ENCODE measurements around the gene CXorf49.
"Not testable (repeated sequence)": the region's sequence is repeated elsewhere in the genome, so short reads cannot be mapped to it uniquely, and the experiment has no call there.

The CXorf49 gene

GRCh38 chrX:71718185-71718584 lies at the start of gene CXorf49:
CXorf49 (minus strand) TSS chrX:71718285; CDS start chrX:71718151, 134 bp downstream.
- not testable (repeated sequence) for DNase-seq (ENCODE audit: low read depth, low spot score)

GRCh38 chrX:71767134-71767533 lies 49.0 kb upstream of the CXorf49 start:
- DNase-seq (ENCODE audit: low read depth, low spot score) = not testable (repeated sequence)

- DNase-seq (ENCODE audit: low read depth, low spot score) = not testable (repeated sequence)
Observed at GRCh38 chrX:71765613-71766012, 47.5 kb upstream of the CXorf49 start.

- DNase-seq (ENCODE audit: low read depth, low spot score) = not testable (repeated sequence)
Observed at GRCh38 chrX:71764832-71765231, 46.7 kb upstream of the CXorf49 start.

- not testable (repeated sequence) for DNase-seq (ENCODE audit: low read depth, low spot score)
Observed at GRCh38 chrX:71763049-71763448, 45.0 kb upstream of the CXorf49 start, which contains the start of gene CXorf49B. CXorf49B (plus strand) TSS chrX:71763349; CDS start chrX:71763424, 75 bp downstream.

GRCh38 chrX:71760688-71761281 lies 42.7 kb upstream of the CXorf49 start:
- not testable (repeated sequence) for DNase-seq (ENCODE audit: low read depth, low spot score)

GRCh38 chrX:71720289-71720886 lies 2.3 kb upstream of the CXorf49 start:
- not testable (repeated sequence) for DNase-seq (ENCODE audit: low read depth, low spot score)

- DNase-seq (ENCODE audit: low read depth, low spot score) = not testable (repeated sequence)
Observed at GRCh38 chrX:71719195-71719594, 1.1 kb upstream of the CXorf49 start.

GRCh38 chrX:71716323-71716722 lies 1.8 kb downstream of the CXorf49 start:
- not testable (repeated sequence) for DNase-seq (ENCODE audit: low read depth, low spot score)

- DNase-seq (ENCODE audit: low read depth, low spot score) = not testable (repeated sequence)
Observed at GRCh38 chrX:71715551-71715950, 2.5 kb downstream of the CXorf49 start.

GRCh38 chrX:71714064-71714463 lies 4.0 kb downstream of the CXorf49 start:
- DNase-seq (ENCODE audit: low read depth, low spot score) = not testable (repeated sequence)

GRCh38 chrX:71702853-71703252 lies 15.2 kb downstream of the CXorf49 start:
- DNase-seq (ENCODE audit: low read depth, low spot score) = not testable (repeated sequence)

GRCh38 chrX:71699023-71699344 lies 19.1 kb downstream of the CXorf49 start:
- DNase-seq (ENCODE audit: low read depth, low spot score) = not testable (repeated sequence)

GRCh38 chrX:71698299-71699022 lies 19.6 kb downstream of the CXorf49 start:
- not testable (repeated sequence) for DNase-seq (ENCODE audit: low read depth, low spot score)

- not testable (repeated sequence) for DNase-seq (ENCODE audit: low read depth, low spot score)
Observed at GRCh38 chrX:71697466-71698298, 20.4 kb downstream of the CXorf49 start.

GRCh38 chrX:71696641-71697465 lies 21.2 kb downstream of the CXorf49 start:
- not testable (repeated sequence) for DNase-seq (ENCODE audit: low read depth, low spot score)

GRCh38 chrX:71679575-71680207 lies 38.4 kb downstream of the CXorf49 start:
- DNase-seq (ENCODE audit: low read depth, low spot score) = no peak

- DNase-seq (ENCODE audit: low read depth, low spot score) = not testable (repeated sequence)
Observed at GRCh38 chrX:71677195-71677594, 40.9 kb downstream of the CXorf49 start.

GRCh38 chrX:71676068-71676795 lies 41.9 kb downstream of the CXorf49 start:
- DNase-seq (ENCODE audit: low read depth, low spot score) = not testable (repeated sequence)

- not testable (repeated sequence) for DNase-seq (ENCODE audit: low read depth, low spot score)
Observed at GRCh38 chrX:71675636-71676035, 42.4 kb downstream of the CXorf49 start.

All from smooth muscle cell of the brain vasculature (primary cell).